Transverse colon (tissue), 4 donors: ENCODE measurements around the gene ZNF318. TPM values are rescaled to one million over a fixed set of nuclear protein-coding genes. Genes with fewer than 3 reads are reported as not detected.

Experiments
- DNase-seq: peaks from one replicate; pipeline ENCODE4 v3.0.0-alpha.2; 2019
- H3K27ac ChIP-seq, 4 donors: fragments of 200-600 bp; sonication (generic); 2 replicates each; pipeline ENCODE4 v1.5.1; 2016 to 2018; ENCODE audit warnings: inconsistent platforms in 4 of 4
- H3K27me3 ChIP-seq: fragments of 200-600 bp; sonication (generic); 2 replicates; pipeline ENCODE4 v1.5.1; 2017; ENCODE audit warnings: inconsistent platforms
- H3K36me3 ChIP-seq, 4 donors: fragments of 200-600 bp; sonication (generic); 2 replicates each; pipeline ENCODE4 v1.5.1; 2017 to 2019; ENCODE audit warnings: inconsistent platforms in 4 of 4
- H3K4me1 ChIP-seq, 4 donors: fragments of 200-600 bp; sonication (generic); 2 replicates each; pipeline ENCODE4 v1.5.1; 2017 to 2020; ENCODE audit warnings: inconsistent platforms in 4 of 4
- H3K4me3 ChIP-seq, 4 donors: fragments of 200-600 bp; sonication (generic); 1 replicate in 1 of 4; 2 replicates in 3 of 4; pipeline versions ENCODE4 v1.5.1 to v1.6.1; 2017 to 2019; ENCODE audit warnings: inconsistent platforms in 4 of 4
- H3K9me3 ChIP-seq, 2 donors: fragments of 200-600 bp; sonication (generic); 2 replicates each; pipeline ENCODE4 v1.5.1; 2017 to 2019; ENCODE audit warnings: inconsistent platforms in 2 of 2
- EP300 ChIP-seq: sonication (generic); formaldehyde crosslinking; IDR thresholded peaks from one replicate; pipeline ENCODE4 v1.6.1; 2017; ENCODE audit warnings: antibody characterized with exemption, low read depth
- POLR2A ChIP-seq: fragments of 450-650 bp; IDR thresholded peaks from one replicate; pipeline ENCODE4 v1.6.1; 2016; ENCODE audit warnings: antibody characterized with exemption, mild to moderate bottlenecking, moderate library complexity
- POLR2AphosphoS5 ChIP-seq, 3 donors: sonication (generic); formaldehyde crosslinking; IDR thresholded peaks; one replicate each; pipeline ENCODE4 v1.6.1; 2016; ENCODE audit warnings: antibody characterized with exemption in 3 of 3
- WGBS, 2 donors: methylation state at CpG; one replicate each; pipeline ENCODE4 v1.1.5; 2018; ENCODE audit warnings: low coverage in 1 of 2; 5-methylcytosine and 5-hydroxymethylcytosine counted together
- in situ Hi-C, 4 donors: fragments of 200-750 bp; cut with MboI; loops; one replicate each; pipeline versions ENCODE4 v1.15.0 to v1.15.1; 2017; ENCODE audit warnings: low sequenced_read_pairs in 3 of 4, low pct_ligation_motif_present in 1 of 4, low pct_unique_long_range_greater_than_20kb in 1 of 4
- intact Hi-C: fragments of 100-400 bp; cut with DNase I; formaldehyde crosslinking; loops from one replicate; pipeline ENCODE4 v1.15.1; 2023; ENCODE audit warnings: low total_unique reads
- total RNA-seq, 4 donors: library from RNA; depleted of rRNA; stranded (reverse); fragments of >200 nt; gene quantifications; one replicate each; pipeline ENCODE4 v1.1.0, GENCODE V29; 2016
- TF ChIP-seq, protein P1 (sequence below), 5 experiments: fragments of 200-600 bp in 3 of 5; fragments of 450-650 bp in 2 of 5; sonication (generic) in 3 of 5; IDR thresholded peaks; 1 replicate in 2 of 5; 2 replicates in 3 of 5; pipeline ENCODE4 v1.5.1; 2016 to 2017; ENCODE audit warnings: antibody characterized with exemption in 5 of 5, inconsistent platforms in 3 of 5, mild to moderate bottlenecking in 2 of 5, moderate library complexity in 1 of 5

Gene ZNF318
- total RNA-seq, 4 donors from 2014 or later = 13.0 to 17.5 (median 15.4) TPM

DNA sequence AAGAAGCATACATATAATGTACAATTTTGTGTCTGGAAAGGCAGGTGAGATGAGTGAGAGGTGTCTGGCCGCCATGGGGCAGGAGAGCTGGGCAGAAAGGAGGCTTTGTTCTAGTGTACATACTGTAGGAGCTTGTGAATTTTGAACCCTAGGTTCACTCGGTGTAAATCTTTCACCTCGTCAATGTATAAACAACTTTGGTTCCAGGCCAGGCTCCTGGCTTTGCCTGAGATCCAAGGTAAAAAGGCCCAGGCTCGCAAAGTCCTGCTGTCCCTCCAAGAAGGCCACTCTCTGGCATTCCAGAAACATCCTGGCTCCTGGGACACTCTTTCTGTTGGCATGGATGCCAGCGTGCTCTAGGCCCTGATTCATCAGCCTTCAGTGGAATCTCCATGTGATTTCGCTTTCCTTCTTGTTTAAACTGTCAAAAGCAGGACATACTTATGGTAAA is 78.5 kb downstream of the ZNF318 start:
- intact Hi-C loops (no loop called here), in situ Hi-C loops (no loop called here)
- Histone ChIP-seq H3K36me3 (no peaks in the 10 kb centered on the region), H3K27me3 (peaks cover under 1% of the 10 kb centered on the region), H3K9me3 (no peaks in the 10 kb centered on the region), H3K4me1 (peaks cover 6 to 38% (median 17%) of the 10 kb centered on the region in 4 donors), H3K27ac (peak overlapping the region; percentile 34 to 67 (median 62)), H3K4me3 (no peak overlapping the region)
- no peak for DNase-seq
- TF ChIP-seq POLR2AphosphoS5 (IDR thresholded peaks at IDR 0.05) (no peak), EP300 (no peak), POLR2A (no peak)
- TF ChIP-seq, protein P1, sequence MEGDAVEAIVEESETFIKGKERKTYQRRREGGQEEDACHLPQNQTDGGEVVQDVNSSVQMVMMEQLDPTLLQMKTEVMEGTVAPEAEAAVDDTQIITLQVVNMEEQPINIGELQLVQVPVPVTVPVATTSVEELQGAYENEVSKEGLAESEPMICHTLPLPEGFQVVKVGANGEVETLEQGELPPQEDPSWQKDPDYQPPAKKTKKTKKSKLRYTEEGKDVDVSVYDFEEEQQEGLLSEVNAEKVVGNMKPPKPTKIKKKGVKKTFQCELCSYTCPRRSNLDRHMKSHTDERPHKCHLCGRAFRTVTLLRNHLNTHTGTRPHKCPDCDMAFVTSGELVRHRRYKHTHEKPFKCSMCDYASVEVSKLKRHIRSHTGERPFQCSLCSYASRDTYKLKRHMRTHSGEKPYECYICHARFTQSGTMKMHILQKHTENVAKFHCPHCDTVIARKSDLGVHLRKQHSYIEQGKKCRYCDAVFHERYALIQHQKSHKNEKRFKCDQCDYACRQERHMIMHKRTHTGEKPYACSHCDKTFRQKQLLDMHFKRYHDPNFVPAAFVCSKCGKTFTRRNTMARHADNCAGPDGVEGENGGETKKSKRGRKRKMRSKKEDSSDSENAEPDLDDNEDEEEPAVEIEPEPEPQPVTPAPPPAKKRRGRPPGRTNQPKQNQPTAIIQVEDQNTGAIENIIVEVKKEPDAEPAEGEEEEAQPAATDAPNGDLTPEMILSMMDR (IDR thresholded peaks at IDR 0.05) = no peak
- 66 to 100% methylated on average over 1 to 6 of the region's 6 CpGs for WGBS, 2 donors

DNA sequence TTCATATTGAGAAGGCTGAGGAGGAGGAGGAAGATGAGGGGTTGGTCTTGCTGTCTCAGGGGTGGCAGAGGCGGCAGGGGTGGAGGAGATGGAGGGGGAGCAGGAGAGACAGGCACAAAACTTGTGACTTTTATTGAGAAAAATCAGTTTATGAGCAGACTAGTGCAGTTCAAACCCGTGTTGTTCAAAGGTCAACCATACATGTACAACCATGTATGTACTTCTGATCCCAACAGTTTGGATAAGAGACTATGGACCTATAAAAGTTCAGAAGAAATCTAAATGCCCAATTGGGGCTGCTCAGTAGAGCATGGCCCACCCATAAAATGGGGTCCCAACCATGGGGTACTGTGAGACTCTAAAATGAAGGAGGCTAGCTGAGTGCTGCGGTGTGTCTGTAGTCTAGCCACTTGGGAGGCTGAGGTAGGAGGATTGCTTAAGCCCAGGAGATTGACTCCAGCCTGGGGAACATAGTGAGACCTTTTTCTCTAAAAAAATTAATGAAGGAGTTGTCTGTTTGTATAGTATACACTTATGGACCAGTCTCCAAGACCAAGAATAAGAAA is 79.0 kb downstream of the ZNF318 start:
- WGBS, 2 donors = 51% methylated on average over 3 of the region's 3 CpGs; no CpG with 5 or more reads in 1 of the 2 donors
- intact Hi-C loops = no loop called here
- in situ Hi-C loops = no loop called here
- TF ChIP-seq EP300 (no peak), POLR2AphosphoS5 (IDR thresholded peaks at IDR 0.05) (no peak), POLR2A (no peak)
- TF ChIP-seq, protein P1 (IDR thresholded peaks at IDR 0.05) = no peak
- H3K4me3 ChIP-seq = no peak overlapping the region
- no peak for DNase-seq
- peaks cover 6% of the 10 kb centered on the region for H3K27me3 ChIP-seq
- peak overlapping the region; percentile 34 to 67 (median 62) for H3K27ac ChIP-seq
- no peaks in the 10 kb centered on the region for H3K36me3 ChIP-seq
- H3K9me3 ChIP-seq = no peaks in the 10 kb centered on the region
- peaks cover 6 to 38% (median 17%) of the 10 kb centered on the region in 4 donors for H3K4me1 ChIP-seq

DNA sequence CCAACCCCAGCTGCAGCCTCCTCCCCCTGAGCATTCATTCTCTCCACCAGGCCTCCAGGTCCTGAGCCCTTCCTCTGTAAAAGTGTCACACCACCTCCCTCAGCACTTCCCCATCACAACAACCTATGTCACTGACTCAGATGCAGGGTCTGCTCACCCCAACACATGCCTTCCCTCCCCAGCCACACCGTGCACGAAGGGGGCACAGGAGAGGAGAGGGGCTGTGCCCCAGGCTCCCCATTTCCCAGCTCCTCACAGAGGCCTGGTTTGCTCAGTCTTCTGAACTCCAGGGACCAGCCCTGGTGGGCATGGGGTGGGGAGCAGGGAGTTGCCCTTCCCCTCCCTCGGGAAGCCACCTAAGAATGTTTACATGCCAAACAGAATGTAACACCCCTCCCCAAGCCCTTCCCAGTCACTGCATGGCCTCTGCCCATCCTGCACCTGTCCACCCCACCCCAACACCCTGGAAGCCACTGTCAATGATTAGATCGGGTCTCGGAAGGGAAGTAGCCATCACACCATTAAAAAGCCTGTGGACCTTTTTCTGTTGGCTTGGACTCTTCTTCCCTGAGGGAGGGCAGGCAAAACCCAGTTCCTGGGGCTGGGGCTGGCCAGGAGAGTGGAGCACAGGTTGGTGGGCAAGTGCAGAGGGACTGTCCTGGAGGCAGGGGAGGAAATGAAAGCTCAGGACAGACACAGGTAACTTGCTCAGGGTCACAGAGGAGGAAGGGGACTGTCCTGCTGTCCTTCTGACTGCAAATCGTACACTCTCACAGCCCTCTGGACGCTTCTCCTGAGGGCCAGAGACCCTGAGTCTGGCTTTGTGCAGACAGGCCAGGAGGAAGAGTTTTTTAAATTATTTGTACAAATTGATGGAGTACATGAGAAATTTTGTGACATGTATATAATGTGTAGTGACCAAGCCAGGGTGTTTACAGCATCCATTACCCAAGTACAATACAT is 81.4 kb downstream of the ZNF318 start:
- in situ Hi-C loops (no loop called here), intact Hi-C loops (no loop called here)
- no peaks in the 10 kb centered on the region for H3K36me3 ChIP-seq
- H3K9me3 ChIP-seq = no peaks in the 10 kb centered on the region
- H3K27me3 ChIP-seq = peaks cover 13% of the 10 kb centered on the region
- DNase-seq = peak; percentile 36
- WGBS, 2 donors = 64 to 80% methylated on average over 1 to 7 of the region's 7 CpGs
- H3K27ac ChIP-seq = peak overlapping the region in 3 of 4 donors; percentile 14 to 56 (median 25)
- H3K4me3 ChIP-seq = no peak overlapping the region
- peaks cover 6 to 38% (median 17%) of the 10 kb centered on the region in 4 donors for H3K4me1 ChIP-seq
- no peak for TF ChIP-seq POLR2A
- TF ChIP-seq, protein P1 (IDR thresholded peaks at IDR 0.05) = no peak
- TF ChIP-seq POLR2AphosphoS5 (IDR thresholded peaks at IDR 0.05) = no peak
- TF ChIP-seq EP300 = no peak

DNA sequence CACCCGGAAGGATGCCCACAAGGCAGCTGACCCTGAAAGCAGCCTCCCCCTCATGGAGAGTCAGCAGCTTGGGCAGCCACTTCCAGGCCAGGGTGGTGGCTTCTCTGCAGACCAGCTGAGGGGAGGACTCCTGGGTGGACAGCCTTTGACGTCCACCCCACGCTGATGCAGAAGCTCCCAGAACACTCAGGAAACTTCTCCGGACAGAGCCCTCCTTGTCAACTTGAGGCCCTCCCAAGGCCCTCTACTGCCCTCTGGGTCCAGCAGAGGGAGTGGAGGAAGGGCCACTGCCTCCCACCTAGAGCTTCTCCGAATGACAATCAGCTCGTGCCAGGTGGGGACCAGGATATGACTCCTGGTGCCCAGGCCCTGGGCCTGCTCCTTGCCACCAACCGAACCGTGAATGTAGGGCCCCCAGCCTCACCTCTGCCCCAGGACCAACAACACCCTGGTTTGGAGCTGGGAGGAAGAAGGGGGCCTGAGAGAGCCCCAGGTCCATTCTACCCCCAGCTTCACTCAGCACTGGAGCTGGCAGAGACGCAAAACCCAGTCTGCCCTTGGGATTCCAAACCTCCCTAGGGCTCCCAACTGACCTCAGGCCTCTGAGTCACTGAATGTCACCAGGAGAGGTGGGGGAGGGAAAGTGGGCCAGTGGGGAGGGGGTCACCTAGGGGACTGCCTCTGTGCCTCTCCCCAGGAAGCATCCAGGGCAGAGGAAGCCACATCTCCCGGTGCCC is 82.3 kb downstream of the ZNF318 start:
- no peak for DNase-seq
- peaks cover 6 to 38% (median 17%) of the 10 kb centered on the region in 4 donors for H3K4me1 ChIP-seq
- no peak overlapping the region for H3K4me3 ChIP-seq
- no peaks in the 10 kb centered on the region for H3K9me3 ChIP-seq
- peak overlapping the region in 2 of 4 donors; percentile 25 to 56 for H3K27ac ChIP-seq
- WGBS, 2 donors = 73% methylated on average over 9 of the region's 10 CpGs; no CpG with 5 or more reads in 1 of the 2 donors
- TF ChIP-seq EP300 (no peak), POLR2AphosphoS5 (IDR thresholded peaks at IDR 0.05) (no peak), POLR2A (no peak)
- TF ChIP-seq, protein P1 (IDR thresholded peaks at IDR 0.05) = peak in 1 of 5 experiments; percentile 11
- in situ Hi-C loops = no loop called here
- no peaks in the 10 kb centered on the region for H3K36me3 ChIP-seq
- intact Hi-C loops = no loop called here
- H3K27me3 ChIP-seq = peaks cover 13% of the 10 kb centered on the region
